Measurements from ENCODE around the gene SNX10.

SNX10 gene

GRCh38 chr7:26404189-26404996 lies 112.7 kb downstream of the SNX10 start:
- CTCF ChIA-PET, result interaction anchor here (1.0 to 2.3 kb wide), 9 partner anchors 9 to 510 kb away, joined by 3 to 9 read pairs (median 3); no protein-coding TSS in a partner anchor
- TF ChIP-seq CTCF (IDR thresholded peaks at IDR 0.05; ENCODE audit: control extremely low read depth, extremely low read depth, low read depth, missing control alignments), result no peak
- POLR2A ChIA-PET, result no interaction called here
- no peak for DNase-seq (ENCODE audit: extremely low spot score)

GRCh38 chr7:26406433-26406832 lies 114.8 kb downstream of the SNX10 start:
- TF ChIP-seq CTCF (IDR thresholded peaks at IDR 0.05; ENCODE audit: control extremely low read depth, extremely low read depth, low read depth, missing control alignments), result no peak
- DNase-seq (ENCODE audit: extremely low spot score), result no peak
- CTCF ChIA-PET, result interaction anchor here (1.1 kb wide), 1 partner anchor 29 kb away, joined by 3 read pairs; no protein-coding TSS in a partner anchor
- POLR2A ChIA-PET, result no interaction called here

GRCh38 chr7:26409661-26410547 lies 118.2 kb downstream of the SNX10 start:
- ChIA-PET POLR2A (no interaction called here), CTCF (interaction anchor here (0.7 to 3.6 kb wide), 8 partner anchors 11 to 518 kb away, joined by 3 to 21 read pairs (median 4); no protein-coding TSS in a partner anchor)
- no peak for TF ChIP-seq CTCF (IDR thresholded peaks at IDR 0.05; ENCODE audit: control extremely low read depth, extremely low read depth, low read depth, missing control alignments)
- no peak for DNase-seq (ENCODE audit: extremely low spot score)

- DNase-seq (ENCODE audit: extremely low spot score), result no peak
- no peak for TF ChIP-seq CTCF (IDR thresholded peaks at IDR 0.05; ENCODE audit: control extremely low read depth, extremely low read depth, low read depth, missing control alignments)
- CTCF ChIA-PET, result interaction anchor here (1.0 to 1.4 kb wide), 2 partner anchors 9 to 44 kb away, joined by 3 to 4 read pairs; no protein-coding TSS in a partner anchor
- POLR2A ChIA-PET, result no interaction called here
Observed at GRCh38 chr7:26413007-26413691, 121.5 kb downstream of the SNX10 start.

- DNase-seq (ENCODE audit: extremely low spot score), result no peak
- POLR2A ChIA-PET, result no interaction called here
- CTCF ChIA-PET, result interaction anchor here (0.9 kb wide), 2 partner anchors 39 to 523 kb away, joined by 3 read pairs; no protein-coding TSS in a partner anchor
- TF ChIP-seq CTCF (IDR thresholded peaks at IDR 0.05; ENCODE audit: control extremely low read depth, extremely low read depth, low read depth, missing control alignments), result no peak
Observed at GRCh38 chr7:26416004-26416403, 124.3 kb downstream of the SNX10 start.
